Neuron (in vitro differentiated cells): Measurements from ENCODE around the gene LMF2.

ENCODE experiments used
- H2AFZ ChIP-seq: one replicate; pipeline ENCODE4 v1.6.1; 2013; ENCODE audit warnings: low read depth, mild to moderate bottlenecking, inconsistent platforms, low read length, moderate library complexity
- H3K27me3 ChIP-seq: one replicate; pipeline ENCODE4 v1.6.1; 2013; ENCODE audit warnings: low read length; ENCODE audit not compliant: insufficient read depth
- H3K36me3 ChIP-seq: one replicate; pipeline ENCODE4 v1.6.1; 2013; ENCODE audit warnings: low read length; ENCODE audit not compliant: insufficient read depth
- H3K4me1 ChIP-seq: one replicate; pipeline ENCODE4 v1.6.1; 2013; ENCODE audit warnings: low read length; ENCODE audit not compliant: insufficient read depth
- H3K4me3 ChIP-seq: 2 replicates; pipeline ENCODE4 v1.5.1; 2013; ENCODE audit warnings: mild to moderate bottlenecking, low read length, moderate library complexity
- H3K9me3 ChIP-seq: one replicate; pipeline ENCODE4 v1.6.1; 2013; ENCODE audit warnings: low read length

Gene LMF2

GRCh38 chr22:50530877-50531545 is 23.5 kb upstream of the LMF2 start:
- H3K27me3 ChIP-seq, result peaks cover 7% of the 10 kb centered on the region
- H3K4me1 ChIP-seq, result peaks cover 14% of the 10 kb centered on the region
- H3K9me3 ChIP-seq, result peaks cover 15% of the 10 kb centered on the region
- H2AFZ ChIP-seq, result no peak overlapping the region
- H3K4me3 ChIP-seq, result no peak overlapping the region
- H3K36me3 ChIP-seq, result no peaks in the 10 kb centered on the region

GRCh38 chr22:50530580-50530876 is 23.0 kb upstream of the LMF2 start:
- H3K4me1 ChIP-seq, result peaks cover 14% of the 10 kb centered on the region
- H3K9me3 ChIP-seq, result peaks cover 15% of the 10 kb centered on the region
- H2AFZ ChIP-seq, result no peak overlapping the region
- H3K4me3 ChIP-seq, result no peak overlapping the region
- no peaks in the 10 kb centered on the region for H3K36me3 ChIP-seq
- peaks cover 7% of the 10 kb centered on the region for H3K27me3 ChIP-seq

GRCh38 chr22:50529897-50530579 is 22.5 kb upstream of the LMF2 start, which contains the start of gene TYMP:
Gene TYMP, minus strand, starts transcription at chr22:50530012. Its CDS starts 303 bp downstream, at chr22:50529709.
- Histone ChIP-seq H2AFZ (no peak within 1 kb of the TSS), H3K4me1 (peaks cover 17% of the 10 kb centered on the region), H3K4me3 (no peak within 1 kb of the TSS), H3K27me3 (peaks cover 7% of the 10 kb centered on the region), H3K36me3 (no peaks in the 10 kb centered on the region), H3K9me3 (peaks cover 15% of the 10 kb centered on the region)

GRCh38 chr22:50529416-50529896 is 22.0 kb upstream of the LMF2 start:
- H2AFZ ChIP-seq, result no peak overlapping the region
- peaks cover 15% of the 10 kb centered on the region for H3K9me3 ChIP-seq
- H3K4me3 ChIP-seq, result no peak overlapping the region
- H3K36me3 ChIP-seq, result no peaks in the 10 kb centered on the region
- H3K4me1 ChIP-seq, result peaks cover 23% of the 10 kb centered on the region
- peaks cover 7% of the 10 kb centered on the region for H3K27me3 ChIP-seq

- Histone ChIP-seq H3K36me3 (peaks cover 1% of the 10 kb centered on the region), H2AFZ (no peak overlapping the region), H3K4me1 (peaks cover 26% of the 10 kb centered on the region), H3K4me3 (no peak overlapping the region), H3K9me3 (peaks cover 15% of the 10 kb centered on the region), H3K27me3 (peaks cover 7% of the 10 kb centered on the region)
These were observed 21.3 kb upstream of the LMF2 start for GRCh38 chr22:50528682-50529415.

GRCh38 chr22:50527921-50528681 is 20.6 kb upstream of the LMF2 start:
- peaks cover 15% of the 10 kb centered on the region for H3K9me3 ChIP-seq
- no peak overlapping the region for H2AFZ ChIP-seq
- H3K4me3 ChIP-seq, result no peak overlapping the region
- peaks cover 26% of the 10 kb centered on the region for H3K4me1 ChIP-seq
- H3K36me3 ChIP-seq, result peaks cover 9% of the 10 kb centered on the region
- H3K27me3 ChIP-seq, result peaks cover 7% of the 10 kb centered on the region

- Histone ChIP-seq H3K4me1 (peaks cover 19% of the 10 kb centered on the region), H3K36me3 (peaks cover 18% of the 10 kb centered on the region), H3K9me3 (peaks cover 15% of the 10 kb centered on the region), H3K27me3 (peaks cover 7% of the 10 kb centered on the region), H2AFZ (no peak overlapping the region), H3K4me3 (peak overlapping the region; percentile 79)
These were observed 19.6 kb upstream of the LMF2 start for GRCh38 chr22:50526834-50527801.

GRCh38 chr22:50526108-50526833 is 18.8 kb upstream of the LMF2 start:
- H3K9me3 ChIP-seq, result peaks cover 15% of the 10 kb centered on the region
- H3K4me3 ChIP-seq, result peak overlapping the region; percentile 79
- H3K36me3 ChIP-seq, result peaks cover 26% of the 10 kb centered on the region
- H2AFZ ChIP-seq, result peak overlapping the region; percentile 76
- peaks cover 18% of the 10 kb centered on the region for H3K4me1 ChIP-seq
- peaks cover 4% of the 10 kb centered on the region for H3K27me3 ChIP-seq

- Histone ChIP-seq H3K27me3 (no peaks in the 10 kb centered on the region), H3K9me3 (peaks cover 12% of the 10 kb centered on the region), H3K36me3 (peaks cover 31% of the 10 kb centered on the region), H3K4me3 (peak overlapping the region; percentile 79), H2AFZ (peak overlapping the region; percentile 76), H3K4me1 (peaks cover 18% of the 10 kb centered on the region)
These were observed 18.3 kb upstream of the LMF2 start for GRCh38 chr22:50525858-50526107.

GRCh38 chr22:50525104-50525857 is 17.8 kb upstream of the LMF2 start, which contains the start of gene SCO2:
Gene SCO2, minus strand, starts transcription at chr22:50525598. Its CDS starts 1,187 bp downstream, at chr22:50524411.
- H3K9me3 ChIP-seq, result peaks cover 10% of the 10 kb centered on the region
- H3K4me3 ChIP-seq, result peak within 1 kb of the TSS; percentile 79
- H3K27me3 ChIP-seq, result no peaks in the 10 kb centered on the region
- H3K36me3 ChIP-seq, result peaks cover 32% of the 10 kb centered on the region
- H3K4me1 ChIP-seq, result peaks cover 18% of the 10 kb centered on the region
- peak within 1 kb of the TSS; percentile 76 for H2AFZ ChIP-seq

GRCh38 chr22:50524676-50525103 is 17.2 kb upstream of the LMF2 start:
- H3K27me3 ChIP-seq, result no peaks in the 10 kb centered on the region
- H2AFZ ChIP-seq, result no peak overlapping the region
- peak overlapping the region; percentile 79 for H3K4me3 ChIP-seq
- peaks cover 32% of the 10 kb centered on the region for H3K36me3 ChIP-seq
- peaks cover 18% of the 10 kb centered on the region for H3K4me1 ChIP-seq
- H3K9me3 ChIP-seq, result peaks cover 8% of the 10 kb centered on the region
